GM19328 (cell line): ENCODE measurements around the gene MRGPRD.

Experiments used
- ATAC-seq: cut with Tn5 transposase; IDR thresholded peaks from one replicate; pipeline ENCODE4 v1.9.1; 2021; ENCODE audit warnings: mild to moderate bottlenecking, moderate library complexity; ENCODE audit not compliant: unreplicated experiment

MRGPRD gene

DNA sequence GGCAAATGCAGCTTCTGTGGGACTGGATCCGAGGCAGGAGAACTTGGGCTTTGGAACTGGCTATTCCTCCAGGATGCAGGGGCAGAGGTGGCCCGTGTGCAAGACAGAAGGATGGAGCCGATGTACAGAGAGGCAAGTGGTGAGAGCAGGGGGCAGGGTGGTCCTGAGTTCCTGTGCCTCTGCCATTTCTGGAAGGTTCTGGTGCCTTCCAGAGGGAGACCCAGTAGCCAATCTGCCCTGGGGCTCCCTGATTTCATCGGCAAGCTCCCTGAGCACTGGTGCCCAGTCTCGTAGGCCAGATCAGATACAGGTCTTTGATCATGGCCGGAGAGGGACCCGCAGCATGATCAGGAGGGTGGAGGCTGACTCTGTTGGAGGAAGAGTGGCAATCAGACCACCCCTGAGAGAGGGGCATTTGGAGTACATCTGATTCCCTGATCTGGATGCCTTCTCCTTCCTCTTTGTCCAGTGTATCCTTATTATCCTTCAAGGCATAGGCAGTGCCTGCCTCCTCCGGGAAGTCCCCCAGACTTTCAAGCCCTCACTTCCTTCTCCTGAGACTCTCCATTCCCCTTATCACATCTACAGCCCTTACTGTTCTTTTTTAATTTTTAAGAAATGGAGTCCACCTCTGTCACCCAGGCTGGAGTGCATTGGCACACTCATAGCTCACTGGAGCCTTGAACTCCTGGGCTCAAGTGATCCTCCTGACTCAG lies 9.7 kb downstream of the MRGPRD start:
- no peak for ATAC-seq

DNA sequence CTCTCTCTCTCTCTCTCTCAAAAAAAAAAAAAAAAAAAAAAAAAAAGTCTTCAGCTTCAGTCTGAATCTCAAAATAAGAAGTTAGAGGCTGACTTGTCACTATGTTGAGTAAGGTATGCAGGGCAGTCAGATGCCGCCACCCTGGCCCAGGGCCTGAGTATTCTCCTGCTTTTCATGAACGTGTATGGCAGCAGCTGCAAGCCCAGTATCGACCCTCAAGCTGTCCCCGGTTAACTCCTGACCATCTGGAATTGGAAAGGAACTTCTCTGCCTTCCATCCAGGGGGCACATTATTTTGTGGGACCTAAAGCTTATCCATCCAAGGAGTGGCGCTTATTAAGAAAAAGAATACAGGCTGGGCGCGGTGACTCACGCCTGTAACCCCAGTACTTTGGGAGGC lies 11.4 kb downstream of the MRGPRD start:
- no peak for ATAC-seq

DNA sequence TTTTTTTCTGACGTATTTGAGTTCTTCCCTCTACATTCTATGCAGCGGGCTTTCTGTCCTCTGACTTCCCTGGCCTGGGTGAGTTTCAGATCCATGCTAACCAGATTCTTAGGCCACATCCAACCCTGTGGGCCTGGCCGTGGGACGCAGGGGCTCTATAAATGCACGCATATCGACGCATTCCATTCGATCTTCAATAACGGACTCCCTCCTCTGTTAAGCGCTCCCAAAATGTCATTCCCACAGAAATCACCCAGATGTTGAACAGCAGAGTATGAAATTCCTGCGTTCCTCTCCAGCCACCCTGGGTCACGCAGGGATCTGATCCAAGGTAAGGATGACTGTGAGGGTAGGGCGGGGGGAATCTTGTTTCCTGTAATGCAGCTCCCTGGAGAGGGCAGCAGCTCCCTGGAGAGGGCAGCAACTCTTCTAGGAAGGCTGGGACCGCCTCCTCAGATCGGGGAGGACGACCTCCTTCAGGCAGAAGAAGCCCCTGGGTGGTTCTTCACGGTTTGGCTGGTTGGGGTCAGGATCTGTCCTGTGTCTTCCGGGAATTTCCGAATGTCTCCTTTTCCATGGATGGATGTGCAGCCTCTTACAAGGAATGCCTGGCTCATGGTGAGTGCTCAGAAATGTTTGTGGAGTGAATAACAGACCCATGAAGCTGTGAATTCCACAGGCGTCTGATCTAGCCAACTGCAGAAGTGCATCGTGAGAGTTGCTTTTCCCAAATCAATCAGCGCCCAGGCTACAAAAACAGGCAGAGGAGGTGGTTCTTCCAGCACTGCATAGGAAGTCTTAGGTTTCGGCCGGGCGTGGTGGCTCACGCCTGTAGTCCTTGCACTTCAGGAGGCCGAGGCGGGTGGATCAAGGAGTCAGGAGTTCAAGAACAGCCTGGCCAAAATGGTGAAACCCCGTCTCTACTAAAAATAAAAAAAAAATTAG lies 12.2 kb downstream of the MRGPRD start:
- ATAC-seq: no peak

DNA sequence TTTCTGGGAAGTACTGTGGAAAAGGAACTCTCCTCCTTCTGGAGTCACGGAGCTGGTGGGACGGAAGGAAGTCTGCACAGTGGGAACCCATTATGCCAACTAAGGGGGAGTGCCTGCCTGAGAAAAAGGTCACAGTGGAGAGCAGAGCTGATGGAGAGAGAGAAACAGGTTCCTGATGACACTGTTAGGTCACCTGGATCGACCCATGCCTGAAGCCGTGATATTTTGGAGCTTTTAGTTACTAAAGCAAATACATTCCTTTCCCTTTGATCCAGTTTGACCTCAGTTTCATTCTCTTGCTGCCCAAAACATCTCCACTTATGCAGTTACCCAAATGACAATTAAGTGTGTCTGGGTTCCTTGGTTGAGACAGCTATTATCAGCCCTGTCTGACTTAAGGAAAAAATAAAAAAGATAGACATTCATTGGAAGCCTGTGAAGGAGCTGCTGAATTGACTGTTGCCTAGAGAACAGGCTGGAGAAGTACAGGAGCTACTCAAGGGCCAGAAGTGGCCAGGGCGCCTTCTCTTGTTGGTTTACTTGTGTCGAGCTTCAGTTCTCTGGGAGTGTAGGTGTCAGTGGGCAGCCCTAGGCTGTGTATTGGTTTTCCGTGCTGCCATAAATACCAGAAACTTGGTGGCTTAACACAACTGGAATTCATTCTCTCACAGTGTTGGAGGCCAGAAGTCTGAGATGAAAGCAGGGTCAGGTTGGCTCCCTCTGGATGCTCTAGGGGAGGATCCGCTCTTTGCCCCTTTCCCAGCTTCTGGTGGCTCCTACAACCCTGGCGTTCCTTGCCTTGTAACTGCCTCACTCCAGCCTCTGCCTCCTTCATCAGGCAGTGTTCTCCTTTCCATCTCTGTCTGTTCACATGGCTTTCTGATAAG lies 13.6 kb downstream of the MRGPRD start:
- ATAC-seq: no peak

DNA sequence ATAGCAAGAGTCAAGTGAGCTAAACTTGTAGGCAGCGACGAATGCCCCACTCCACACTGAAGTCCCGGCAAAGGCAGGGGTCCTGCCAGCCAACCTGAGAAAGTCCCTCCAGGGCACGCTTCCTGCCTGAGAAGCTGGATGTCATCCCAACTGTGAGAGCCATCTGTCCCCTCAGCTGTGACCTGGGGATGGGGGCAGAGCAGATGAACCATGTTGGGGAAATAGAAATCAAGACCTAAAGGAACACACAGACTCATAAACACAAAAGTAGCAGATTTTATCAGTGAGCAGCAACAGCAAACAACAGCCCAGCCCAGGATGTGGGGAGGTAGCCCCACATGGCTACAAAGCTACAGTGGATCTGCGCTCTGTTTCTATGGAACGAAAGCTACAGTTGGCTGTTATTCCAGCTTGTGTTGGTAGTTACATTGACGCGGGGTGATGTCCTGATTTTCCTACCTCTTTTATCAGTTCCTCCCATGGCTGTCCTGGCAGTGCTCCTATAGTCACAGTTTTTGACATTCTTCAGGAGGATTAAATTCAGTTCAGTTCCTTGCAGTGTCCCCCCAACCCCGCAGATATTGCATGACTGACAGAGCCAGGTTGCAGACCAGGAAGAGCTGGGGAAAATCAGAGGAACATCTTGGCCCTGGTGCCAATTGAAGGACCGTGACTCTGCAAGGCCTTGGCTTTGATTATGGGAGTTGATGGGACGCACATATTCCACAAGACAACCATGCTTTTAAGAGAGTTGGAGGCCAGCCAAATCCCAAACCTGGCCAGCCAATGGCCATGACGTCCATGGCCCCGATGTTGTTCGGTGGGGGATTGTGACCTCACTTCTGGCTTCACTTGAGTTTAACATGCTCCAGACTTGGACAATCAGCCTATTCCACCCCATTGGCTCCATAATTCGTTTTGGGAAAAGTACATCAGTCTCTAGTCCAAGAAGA lies 14.6 kb downstream of the MRGPRD start:
- no peak for ATAC-seq

DNA sequence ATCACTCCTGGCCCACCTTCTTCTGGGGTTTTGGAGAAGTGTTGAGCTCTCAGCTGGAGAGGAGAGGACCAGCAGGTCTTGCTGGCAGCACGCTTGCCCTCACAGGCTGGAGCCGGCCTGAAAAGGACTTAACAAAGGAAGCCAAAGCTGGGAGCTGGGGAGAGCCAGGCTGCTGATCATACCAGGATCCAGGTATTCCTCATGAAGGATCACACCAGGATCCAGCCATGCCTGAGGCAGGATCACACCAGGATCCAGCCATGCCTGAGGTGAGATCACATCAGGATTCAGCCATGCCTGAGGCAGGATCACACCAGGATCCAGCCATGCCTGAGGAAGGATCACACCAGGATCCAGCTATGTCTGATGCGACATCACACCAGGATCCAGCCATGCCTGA lies 17.0 kb downstream of the MRGPRD start:
- no peak for ATAC-seq

DNA sequence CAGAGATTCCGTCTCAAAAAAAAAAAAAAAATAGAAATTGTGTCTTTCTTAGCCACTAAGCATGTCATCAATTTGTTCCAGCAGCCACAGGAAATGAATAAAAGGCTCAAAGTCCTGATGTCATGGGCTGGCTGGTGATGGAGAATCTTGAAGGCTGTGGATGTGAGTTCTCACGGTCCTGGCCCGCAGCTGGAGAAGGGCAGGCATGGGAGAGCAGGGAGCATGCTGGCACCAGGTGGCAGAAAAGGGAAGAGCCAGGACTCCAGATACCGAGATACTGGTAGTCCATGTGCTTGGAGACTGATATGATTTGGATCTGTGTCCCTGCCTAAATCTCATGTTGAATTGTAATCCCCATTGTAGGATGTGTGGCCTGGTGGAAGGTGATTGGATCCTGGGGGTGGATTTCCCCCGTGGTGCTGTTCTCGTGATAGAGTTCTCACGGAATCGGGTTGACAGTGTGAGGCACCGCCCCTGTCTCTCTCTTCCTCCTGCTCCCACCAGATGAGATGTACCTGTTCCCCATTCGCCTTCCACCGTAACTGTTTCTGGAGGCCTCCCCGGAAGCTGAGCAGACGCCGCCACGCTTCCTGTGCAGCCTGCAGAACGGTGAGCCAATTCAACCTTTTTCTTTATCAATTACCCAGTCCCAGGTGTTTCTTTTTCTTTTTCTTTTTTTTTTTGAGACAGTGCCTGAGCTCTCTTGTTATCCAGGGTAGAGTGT lies 18.1 kb downstream of the MRGPRD start:
- no peak for ATAC-seq

DNA sequence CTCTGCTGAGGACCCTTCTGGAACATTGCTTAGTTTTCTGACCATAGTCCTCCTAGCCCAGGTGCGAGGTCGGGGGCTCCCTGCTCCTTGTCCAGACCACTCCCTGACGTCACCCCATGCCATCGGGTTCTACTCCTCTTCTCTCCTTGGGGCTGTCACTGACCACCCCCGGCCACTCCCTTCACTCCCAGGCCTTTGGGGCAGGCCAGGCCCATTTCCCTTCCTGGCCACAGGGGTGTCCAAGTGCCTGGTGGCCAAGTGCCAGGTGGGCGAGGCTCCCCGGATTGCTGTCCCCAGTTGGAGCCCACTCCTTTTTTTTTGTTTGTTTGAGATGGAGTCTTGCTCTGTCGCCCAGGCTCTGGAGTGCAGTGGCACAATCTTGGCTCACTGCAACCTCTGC lies 19.5 kb downstream of the MRGPRD start:
- no peak for ATAC-seq

DNA sequence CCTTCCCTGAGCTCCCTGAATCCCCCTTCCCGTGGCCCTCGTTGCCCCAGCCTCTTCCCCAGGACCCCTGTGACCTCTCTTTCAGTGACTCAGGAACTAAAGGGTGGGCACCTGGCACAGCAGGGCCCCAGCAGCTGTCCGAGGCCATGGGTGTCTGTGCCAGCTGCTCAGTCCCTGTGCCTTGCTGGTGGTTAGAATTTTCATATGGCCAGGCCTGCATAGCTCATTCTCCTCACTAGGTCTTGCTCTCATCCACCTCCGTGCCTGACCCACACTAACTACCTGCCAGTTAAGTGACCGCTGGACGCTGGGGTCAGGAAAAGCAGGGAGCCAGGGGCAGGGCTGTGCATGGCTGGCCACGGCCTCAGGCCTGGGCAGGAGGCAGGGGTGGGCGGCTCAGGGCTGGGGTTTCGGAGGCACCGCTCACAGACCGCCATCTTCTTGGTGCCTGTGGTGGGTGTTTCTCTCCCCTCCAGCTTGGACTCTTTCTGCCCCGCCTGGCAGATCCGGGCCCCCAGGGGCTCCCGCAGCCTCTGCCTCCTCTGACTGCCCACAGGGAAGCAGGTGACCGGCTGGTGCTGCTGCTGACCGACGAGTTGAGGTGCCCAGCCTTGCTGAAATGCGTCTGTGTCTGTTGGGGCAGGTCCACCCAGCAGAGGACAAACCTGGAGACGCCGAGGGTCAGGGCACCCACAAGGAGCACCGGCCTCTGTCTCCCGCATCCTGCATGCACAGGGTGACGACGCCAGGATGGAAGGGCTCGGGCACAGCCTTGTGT lies 20.3 kb downstream of the MRGPRD start:
- no peak for ATAC-seq

DNA sequence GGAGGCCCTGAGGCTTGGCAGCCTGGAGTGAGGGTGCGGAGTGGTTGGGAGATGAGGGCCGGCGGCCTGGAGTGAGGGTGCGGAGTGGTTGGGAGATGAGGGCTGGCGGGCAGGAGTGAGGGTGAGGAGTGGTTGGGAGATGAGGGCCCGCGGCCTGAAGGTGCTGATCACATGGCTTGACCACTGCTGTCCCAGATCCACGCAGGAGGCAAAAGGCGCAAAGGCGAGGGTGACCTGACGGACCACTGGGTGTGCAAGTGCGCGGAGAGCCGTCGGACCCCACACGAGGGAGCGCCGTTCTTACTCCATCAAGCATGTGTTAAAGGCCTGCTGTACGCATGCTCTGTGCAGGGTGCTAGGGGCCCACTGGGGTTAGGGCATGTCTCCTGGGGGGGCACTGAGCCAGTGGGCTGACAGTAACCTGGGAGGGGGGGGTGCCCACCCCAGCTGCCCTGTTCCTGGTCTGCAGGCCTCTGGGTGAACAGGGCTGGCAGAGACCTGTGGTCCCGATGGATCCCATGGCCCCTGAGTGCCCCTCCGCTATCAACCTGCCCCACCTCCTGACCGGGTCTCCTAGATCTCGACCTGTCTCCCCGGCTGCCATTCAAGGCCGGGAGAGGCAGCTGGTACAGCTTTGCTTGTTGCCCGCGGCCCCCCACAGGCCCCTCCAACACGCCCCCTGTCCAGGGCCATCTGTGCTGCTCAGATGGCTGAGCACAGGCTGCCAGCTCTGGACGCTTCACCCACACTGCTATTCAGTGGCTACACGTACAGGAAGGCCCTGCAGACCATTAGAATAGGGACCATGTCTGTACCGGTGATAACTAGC lies 21.1 kb downstream of the MRGPRD start:
- ATAC-seq: no peak

DNA sequence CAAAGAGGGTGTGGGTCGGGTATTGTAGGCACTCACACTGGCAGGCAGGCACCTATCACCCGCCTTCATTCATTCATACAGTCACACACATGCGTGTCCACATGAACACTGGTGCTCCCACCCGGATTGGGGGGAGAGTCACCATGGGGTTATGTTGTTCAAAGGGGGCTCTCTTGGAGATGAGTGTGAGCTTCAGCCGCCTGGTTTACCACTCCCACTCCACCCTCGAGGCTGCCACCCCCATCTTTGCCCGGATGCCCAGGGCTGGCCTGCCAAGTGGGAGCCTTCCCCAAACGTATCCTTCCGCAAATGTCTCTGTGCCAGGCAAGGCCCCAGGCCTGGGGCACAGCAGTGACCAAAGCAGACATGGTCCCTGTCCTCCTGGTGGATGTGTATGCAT lies 22.6 kb downstream of the MRGPRD start:
- no peak for ATAC-seq

DNA sequence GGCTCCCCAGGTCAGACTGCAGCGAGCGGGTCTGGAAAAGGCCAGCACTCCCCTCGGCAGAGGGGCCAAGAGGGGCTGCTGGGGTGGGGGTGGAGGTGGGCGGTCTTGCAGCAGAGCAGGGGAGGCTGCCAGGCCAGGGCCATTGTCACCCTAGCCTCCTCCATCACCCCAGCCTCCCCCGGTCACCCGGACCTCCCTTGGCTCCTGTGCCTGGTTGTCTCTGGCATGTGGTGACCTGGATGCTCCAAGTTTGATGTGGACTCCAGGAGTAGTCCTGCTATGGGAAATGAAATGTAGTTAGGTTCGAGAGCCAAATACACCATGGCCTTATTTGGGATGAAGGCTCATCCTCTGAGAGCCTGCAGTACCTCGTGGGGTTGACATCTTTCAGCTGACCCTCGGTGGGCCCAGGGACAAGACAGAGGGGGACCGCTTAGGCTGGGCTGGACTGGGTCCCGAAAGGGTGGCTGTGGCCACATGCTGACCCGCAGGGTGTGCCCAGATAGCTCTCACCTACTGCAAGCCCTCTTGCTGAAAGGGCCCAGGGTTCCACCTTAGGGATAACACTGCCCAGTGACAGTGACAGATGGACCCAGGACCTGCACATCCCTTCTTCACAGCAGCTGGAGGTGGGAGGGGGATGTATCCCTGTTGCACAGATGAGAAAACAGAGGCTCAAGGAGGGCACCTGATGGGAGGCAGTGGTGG lies 24.1 kb downstream of the MRGPRD start:
- ATAC-seq: no peak

DNA sequence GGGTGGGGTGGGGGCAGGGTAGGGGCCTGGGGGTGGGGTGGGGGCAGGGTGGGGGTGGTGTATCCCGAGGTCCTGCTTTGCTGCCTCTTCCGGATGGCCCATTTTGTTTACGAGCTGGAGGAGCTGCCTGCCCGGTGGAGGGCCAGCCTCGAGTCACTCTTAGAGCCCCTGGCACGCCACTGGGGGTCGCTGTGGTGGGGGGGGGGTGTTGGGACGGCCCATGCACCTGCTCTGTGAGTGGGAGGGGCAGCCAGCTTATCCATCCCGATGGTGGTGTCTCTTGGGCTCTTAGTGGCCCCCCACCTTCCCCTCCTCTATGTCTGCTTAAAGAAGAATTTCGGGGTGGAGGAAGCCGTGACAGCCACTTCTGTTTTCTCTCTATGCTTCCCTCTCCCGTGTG lies 24.6 kb downstream of the MRGPRD start:
- no peak for ATAC-seq

DNA sequence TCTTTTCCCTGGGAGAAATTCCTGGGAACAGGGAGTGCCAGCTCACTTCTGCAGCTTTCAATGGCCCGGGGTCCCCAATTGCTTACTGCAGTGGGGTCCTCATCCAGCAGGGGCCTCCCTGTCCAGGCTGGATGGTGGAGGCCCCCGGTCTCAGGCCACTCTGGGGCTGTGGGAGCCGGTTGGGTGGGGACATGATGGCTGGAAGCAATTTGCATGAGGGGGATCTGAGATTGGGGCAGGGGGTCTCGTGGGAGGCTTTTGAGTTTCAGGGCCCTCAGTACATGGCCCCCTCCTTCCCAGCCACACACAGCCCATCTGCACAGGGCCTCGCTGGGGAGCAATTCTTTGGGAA lies 25.2 kb downstream of the MRGPRD start:
- ATAC-seq: no peak

DNA sequence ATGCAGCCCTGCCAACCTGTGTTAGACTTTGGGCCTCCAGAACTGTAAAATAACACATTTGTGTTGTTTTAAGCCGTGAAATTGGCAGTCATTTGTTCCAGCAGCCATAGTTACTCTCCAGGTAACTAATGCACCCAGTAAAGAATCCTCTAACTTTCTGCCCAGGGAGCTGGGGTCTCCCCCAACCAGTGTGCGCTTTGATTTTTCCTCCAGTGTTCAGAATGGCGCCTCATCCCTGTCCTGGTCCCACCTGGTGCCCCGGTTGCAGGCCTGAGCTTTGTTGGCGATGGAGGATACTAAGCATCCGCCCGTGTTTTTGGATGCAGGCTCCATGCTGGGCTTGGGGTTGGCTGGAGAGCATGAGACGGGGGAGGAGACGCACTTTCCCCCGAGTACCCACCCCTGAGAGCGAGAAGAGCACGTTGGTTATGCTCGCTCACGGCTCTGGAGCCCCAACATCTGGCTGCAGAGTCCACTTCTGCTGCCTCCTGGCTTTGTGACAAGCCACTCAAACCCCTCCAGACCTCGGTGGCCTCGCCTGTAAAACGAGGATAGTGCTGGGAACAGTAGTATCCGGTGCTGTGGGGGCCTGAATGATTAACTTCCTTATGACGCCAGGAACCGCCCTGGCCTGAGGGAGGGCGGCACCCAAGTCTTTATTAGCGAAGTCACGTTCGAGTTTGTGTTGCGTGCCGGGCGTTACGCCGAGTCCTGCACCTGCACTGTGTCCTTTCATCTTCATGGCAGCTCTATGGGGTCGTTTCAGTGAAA lies 25.8 kb downstream of the MRGPRD start:
- ATAC-seq: no peak

DNA sequence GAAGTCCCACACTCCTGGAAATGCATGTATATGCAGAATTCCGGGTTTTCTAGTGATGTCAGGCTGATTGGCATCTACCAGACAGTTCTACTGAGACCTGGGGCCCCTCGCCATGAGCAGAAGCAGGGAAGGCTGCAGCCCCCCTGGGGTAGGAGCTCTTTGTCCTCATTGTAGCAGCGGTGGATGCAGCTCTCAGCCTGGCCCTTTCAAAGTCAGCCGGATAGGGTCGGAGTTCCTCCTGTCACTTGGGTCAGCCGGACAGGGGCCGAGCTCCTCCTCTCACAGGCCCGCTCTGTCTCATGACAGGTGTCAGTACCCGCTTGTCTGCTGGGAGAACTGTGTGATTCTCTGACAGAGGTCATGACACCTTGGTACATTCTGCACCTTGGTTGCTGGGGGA lies 30.0 kb downstream of the MRGPRD start:
- no peak for ATAC-seq

DNA sequence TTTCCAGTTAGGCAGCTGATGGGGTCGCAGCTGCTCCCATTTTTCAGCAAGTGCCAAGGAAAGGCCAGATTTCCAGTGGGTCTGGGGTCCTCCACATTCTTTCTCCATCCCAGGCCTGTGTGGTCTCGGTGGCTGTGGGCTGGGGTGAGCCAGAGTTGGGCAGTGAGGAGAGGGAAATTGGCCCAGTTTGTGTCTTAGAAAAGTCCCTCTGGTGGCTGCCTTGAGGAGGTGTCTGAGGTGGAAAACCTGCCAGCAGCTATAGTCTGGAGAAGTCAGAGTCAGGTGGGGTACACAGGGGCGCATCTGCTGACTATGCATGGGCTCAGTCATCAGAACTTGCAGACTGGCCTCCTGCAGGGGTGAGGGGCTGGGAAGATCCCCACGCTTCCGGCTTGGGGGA lies 30.5 kb downstream of the MRGPRD start:
- ATAC-seq: no peak
